Measurements from ENCODE around the gene CAPZB.

Gene CAPZB

GRCh38 chr1:19375631-19376400 lies 109.5 kb downstream of the CAPZB start:
- H3K4me3 ChIP-seq (ENCODE audit: low read depth, low read length): no peak overlapping the region
- no peak for DNase-seq (ENCODE audit: low read depth)
- TF ChIP-seq CTCF (IDR thresholded peaks at IDR 0.05; ENCODE audit: low read depth, low read length, missing control alignments): no peak

GRCh38 chr1:19374926-19375325 lies 110.4 kb downstream of the CAPZB start:
- TF ChIP-seq CTCF (IDR thresholded peaks at IDR 0.05; ENCODE audit: low read depth, low read length, missing control alignments): no peak
- no peak for DNase-seq (ENCODE audit: low read depth)
- no peak overlapping the region for H3K4me3 ChIP-seq (ENCODE audit: low read depth, low read length)

GRCh38 chr1:19374083-19374801 lies 111.1 kb downstream of the CAPZB start:
- no peak for DNase-seq (ENCODE audit: low read depth)
- peak; percentile 40 for TF ChIP-seq CTCF (IDR thresholded peaks at IDR 0.05; ENCODE audit: low read depth, low read length, missing control alignments)
- no peak overlapping the region for H3K4me3 ChIP-seq (ENCODE audit: low read depth, low read length)

DNA sequence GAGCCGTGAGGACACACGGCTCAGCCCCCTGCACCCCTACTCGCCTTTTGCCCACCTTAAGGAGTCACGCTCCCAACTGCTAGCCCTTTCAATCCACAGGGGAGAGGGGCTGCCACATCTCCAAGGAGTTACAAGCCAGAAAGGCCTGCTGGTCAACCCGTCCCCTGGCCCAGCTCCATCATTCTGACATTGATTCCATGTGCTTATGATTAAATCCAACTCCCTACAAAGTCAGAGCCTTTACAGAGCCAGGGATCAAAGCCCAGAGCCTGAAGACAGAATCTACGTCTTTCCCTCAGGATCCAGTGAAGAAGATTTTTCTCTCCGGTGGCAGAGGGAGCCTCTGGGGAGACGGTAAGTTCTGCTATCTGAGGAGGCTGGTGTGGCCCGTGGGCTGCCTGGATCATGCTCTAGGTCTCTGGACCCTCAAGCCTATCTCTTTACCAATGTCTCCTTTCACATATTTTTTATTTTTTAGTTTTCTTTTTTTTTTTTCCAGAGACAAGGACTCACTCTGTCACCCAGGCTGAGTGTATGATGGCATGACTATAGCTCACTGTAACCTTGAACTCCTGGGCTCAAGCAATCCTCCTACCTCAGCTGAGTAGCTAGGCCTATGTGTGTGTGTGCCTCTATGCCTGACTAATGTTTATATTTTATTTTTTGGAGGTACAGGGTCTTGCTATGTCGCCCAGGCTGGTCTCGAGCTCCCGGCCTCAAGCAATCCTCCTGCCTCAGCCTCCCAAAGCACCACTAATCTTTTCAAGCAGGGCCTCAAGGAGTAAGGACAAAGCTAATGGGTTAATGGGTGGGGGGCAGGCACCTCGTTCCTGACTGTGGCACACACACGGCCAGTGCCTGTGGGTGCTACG lies 111.9 kb downstream of the CAPZB start:
- no peak for TF ChIP-seq CTCF (IDR thresholded peaks at IDR 0.05; ENCODE audit: low read depth, low read length, missing control alignments)
- H3K4me3 ChIP-seq (ENCODE audit: low read depth, low read length): no peak overlapping the region
- no peak for DNase-seq (ENCODE audit: low read depth)

DNA sequence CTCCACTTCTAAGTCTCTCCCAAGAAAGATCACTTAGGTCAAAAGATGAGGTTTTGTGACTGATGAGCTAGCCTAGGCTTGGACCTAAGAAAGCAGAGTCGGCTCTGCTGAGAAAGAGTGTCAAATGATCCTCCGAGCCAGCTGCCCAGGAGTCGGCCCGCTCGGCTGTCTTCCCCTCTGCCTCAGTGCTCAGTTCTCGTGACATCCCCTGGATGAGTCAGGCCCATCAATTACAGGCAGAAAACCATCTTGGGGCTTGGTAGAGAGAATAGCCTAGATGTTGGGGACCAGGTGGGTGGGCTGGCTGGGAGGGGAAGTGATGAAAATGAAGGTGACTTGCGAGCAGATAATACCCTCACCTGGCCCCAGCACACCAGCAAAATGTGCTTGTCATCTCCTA lies 112.7 kb downstream of the CAPZB start:
- no peak overlapping the region for H3K4me3 ChIP-seq (ENCODE audit: low read depth, low read length)
- DNase-seq (ENCODE audit: low read depth): no peak
- no peak for TF ChIP-seq CTCF (IDR thresholded peaks at IDR 0.05; ENCODE audit: low read depth, low read length, missing control alignments)

DNA sequence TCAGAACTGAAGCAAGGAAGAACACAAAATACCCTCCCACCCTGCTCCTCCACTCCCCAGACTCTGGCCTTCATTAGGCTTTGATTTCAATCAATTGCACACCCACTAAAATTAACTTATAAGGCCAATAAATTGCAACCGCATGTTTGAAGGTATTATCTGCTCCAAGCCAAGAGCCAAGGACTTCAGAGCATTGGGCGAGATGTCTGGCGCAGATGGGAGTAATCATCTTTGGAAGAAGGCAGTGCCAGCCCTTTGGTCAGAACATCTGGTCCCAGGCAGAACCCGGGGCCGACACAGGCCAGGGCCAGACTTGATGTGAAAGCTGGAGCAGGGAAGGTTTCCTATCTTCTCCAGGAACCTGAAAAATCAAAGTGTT lies 113.2 kb downstream of the CAPZB start:
- DNase-seq (ENCODE audit: low read depth): no peak
- no peak overlapping the region for H3K4me3 ChIP-seq (ENCODE audit: low read depth, low read length)
- no peak for TF ChIP-seq CTCF (IDR thresholded peaks at IDR 0.05; ENCODE audit: low read depth, low read length, missing control alignments)
